Fibroblast of lung (primary cell): ENCODE measurements around the gene HMGCS2.

Source experiments
- EZH2 ChIP-seq: IDR thresholded peaks from 2 replicates; pipeline ENCODE4 v1.5.1; 2012; ENCODE audit warnings: low read length, control low read depth, mild to moderate bottlenecking; ENCODE audit errors: missing control alignments
- TF ChIP-seq, protein P1 (sequence below), 2 donors: IDR thresholded peaks in 1 of 2; conservative IDR thresholded peaks in 1 of 2; 1 replicate in 1 of 2; 2 replicates in 1 of 2; pipeline ENCODE4 v1.5.1; 2011 to 2012; ENCODE audit warnings: low read length in 2 of 2, control low read depth in 1 of 2, inconsistent platforms in 1 of 2, low read depth in 1 of 2, mild to moderate bottlenecking in 1 of 2

- TF ChIP-seq, protein P1, sequence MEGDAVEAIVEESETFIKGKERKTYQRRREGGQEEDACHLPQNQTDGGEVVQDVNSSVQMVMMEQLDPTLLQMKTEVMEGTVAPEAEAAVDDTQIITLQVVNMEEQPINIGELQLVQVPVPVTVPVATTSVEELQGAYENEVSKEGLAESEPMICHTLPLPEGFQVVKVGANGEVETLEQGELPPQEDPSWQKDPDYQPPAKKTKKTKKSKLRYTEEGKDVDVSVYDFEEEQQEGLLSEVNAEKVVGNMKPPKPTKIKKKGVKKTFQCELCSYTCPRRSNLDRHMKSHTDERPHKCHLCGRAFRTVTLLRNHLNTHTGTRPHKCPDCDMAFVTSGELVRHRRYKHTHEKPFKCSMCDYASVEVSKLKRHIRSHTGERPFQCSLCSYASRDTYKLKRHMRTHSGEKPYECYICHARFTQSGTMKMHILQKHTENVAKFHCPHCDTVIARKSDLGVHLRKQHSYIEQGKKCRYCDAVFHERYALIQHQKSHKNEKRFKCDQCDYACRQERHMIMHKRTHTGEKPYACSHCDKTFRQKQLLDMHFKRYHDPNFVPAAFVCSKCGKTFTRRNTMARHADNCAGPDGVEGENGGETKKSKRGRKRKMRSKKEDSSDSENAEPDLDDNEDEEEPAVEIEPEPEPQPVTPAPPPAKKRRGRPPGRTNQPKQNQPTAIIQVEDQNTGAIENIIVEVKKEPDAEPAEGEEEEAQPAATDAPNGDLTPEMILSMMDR (conservative IDR thresholded peaks at IDR 0.05 in 1 of 2, IDR thresholded peaks at IDR 0.05 in 1 of 2; ENCODE audit: low read depth in 1 of 2, low read length in 2 of 2) = no peak
- TF ChIP-seq EZH2 = no peak
These were observed 37.8 kb upstream of the HMGCS2 start for GRCh38 chr1:119806489-119806888.
